HepG2 (cell line): ENCODE measurements around the gene KCNQ5.

Experiments
- CBFB ChIP-seq: sonication (generic); formaldehyde crosslinking; IDR thresholded peaks from 2 replicates; pipeline ENCODE4 v1.4.0; 2020; ENCODE audit warnings: missing genetic modification reagents
- CTCF ChIP-seq: sonication (generic); formaldehyde crosslinking; IDR thresholded peaks from 2 replicates; pipeline ENCODE4 v1.5.0; 2020; ENCODE audit warnings: mild to moderate bottlenecking, missing genetic modification reagents, moderate library complexity
- MED1 ChIP-seq: sonication (generic); formaldehyde crosslinking; IDR thresholded peaks from 2 replicates; pipeline ENCODE4 v1.4.0; 2020; ENCODE audit warnings: missing genetic modification reagents
- MEIS1 ChIP-seq: sonication (generic); formaldehyde crosslinking; IDR thresholded peaks from 2 replicates; pipeline ENCODE4 v1.9.0; 2021; ENCODE audit warnings: mild to moderate bottlenecking, missing genetic modification reagents, moderate library complexity, borderline replicate concordance
- MEIS2 ChIP-seq: sonication (generic); formaldehyde crosslinking; IDR thresholded peaks from 2 replicates; pipeline ENCODE4 v1.9.0; 2021; ENCODE audit warnings: mild to moderate bottlenecking, missing genetic modification reagents
- POLR2A ChIP-seq, 2 experiments: IDR thresholded peaks; 2 replicates each; pipeline ENCODE4 v1.6.1; 2011; ENCODE audit warnings: low read depth in 2 of 2, low read length in 2 of 2, mild to moderate bottlenecking in 1 of 2, moderate library complexity in 1 of 2; ENCODE audit not compliant: insufficient read depth in 1 of 2
- POLR2AphosphoS5 ChIP-seq: IDR thresholded peaks from 2 replicates; pipeline ENCODE4 v1.6.1; 2012; ENCODE audit warnings: low read depth, low read length
- SMYD3 ChIP-seq: sonication (generic); formaldehyde crosslinking; IDR thresholded peaks from 2 replicates; pipeline ENCODE4 v1.8.1; 2023; ENCODE audit warnings: mild to moderate bottlenecking, missing genetic modification reagents
- TCF7L2 ChIP-seq: IDR thresholded peaks from 2 replicates; pipeline ENCODE4 v1.6.1; 2011; ENCODE audit warnings: mild to moderate bottlenecking, low read depth, low read length, moderate library complexity
- ZBTB34 ChIP-seq: sonication (generic); formaldehyde crosslinking; IDR thresholded peaks from 2 replicates; pipeline ENCODE4 v1.8.0; 2022; ENCODE audit warnings: mild to moderate bottlenecking, missing genetic modification reagents
- ZNF780A ChIP-seq: sonication (generic); formaldehyde crosslinking; IDR thresholded peaks from 2 replicates; pipeline ENCODE4 v1.8.0; 2022; ENCODE audit warnings: mild to moderate bottlenecking, missing genetic modification reagents, moderate library complexity
- TF ChIP-seq, protein P1 (sequence below): sonication (generic); formaldehyde crosslinking; IDR thresholded peaks from 2 replicates; pipeline ENCODE4 v1.5.0; 2020; ENCODE audit warnings: missing genetic modification reagents
- TF ChIP-seq, protein P2 (sequence below), 2 experiments: IDR thresholded peaks; 2 replicates each; pipeline ENCODE4 v1.6.1; 2011 to 2012; ENCODE audit warnings: low read length in 2 of 2, borderline replicate concordance in 1 of 2, low read depth in 1 of 2, mild to moderate bottlenecking in 1 of 2, moderate library complexity in 1 of 2

GRCh38 chr6:72857791-72858585 lies 236.1 kb downstream of the KCNQ5 start:
- no peak for TF ChIP-seq MEIS2 (CRISPR knock-in tag)
- no peak for TF ChIP-seq MEIS1 (CRISPR knock-in tag)
- no peak for TF ChIP-seq SMYD3 (CRISPR knock-in tag)
- no peak for TF ChIP-seq POLR2A (IDR thresholded peaks at IDR 0.05; ENCODE audit: insufficient read depth in 1 of 2, low read depth in 2 of 2, low read length in 2 of 2)
- no peak for TF ChIP-seq MED1 (CRISPR knock-in tag)
- no peak for TF ChIP-seq ZNF780A (CRISPR knock-in tag)
- TF ChIP-seq CTCF (CRISPR knock-in tag), result no peak
- no peak for TF ChIP-seq ZBTB34
- TF ChIP-seq, protein P1, sequence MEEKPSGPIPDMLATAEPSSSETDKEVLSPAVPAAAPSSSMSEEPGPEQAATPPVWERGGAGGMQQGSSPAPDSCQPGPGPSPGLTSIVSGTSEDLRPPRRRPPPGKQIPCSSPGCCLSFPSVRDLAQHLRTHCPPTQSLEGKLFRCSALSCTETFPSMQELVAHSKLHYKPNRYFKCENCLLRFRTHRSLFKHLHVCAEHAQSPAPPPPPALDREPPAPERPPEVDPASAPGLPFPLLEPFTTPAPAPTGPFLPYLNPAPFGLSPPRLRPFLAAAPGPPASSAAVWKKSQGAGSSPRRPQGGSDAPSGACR (CRISPR knock-in tag), result no peak
- no peak for TF ChIP-seq TCF7L2
- TF ChIP-seq, protein P2, sequence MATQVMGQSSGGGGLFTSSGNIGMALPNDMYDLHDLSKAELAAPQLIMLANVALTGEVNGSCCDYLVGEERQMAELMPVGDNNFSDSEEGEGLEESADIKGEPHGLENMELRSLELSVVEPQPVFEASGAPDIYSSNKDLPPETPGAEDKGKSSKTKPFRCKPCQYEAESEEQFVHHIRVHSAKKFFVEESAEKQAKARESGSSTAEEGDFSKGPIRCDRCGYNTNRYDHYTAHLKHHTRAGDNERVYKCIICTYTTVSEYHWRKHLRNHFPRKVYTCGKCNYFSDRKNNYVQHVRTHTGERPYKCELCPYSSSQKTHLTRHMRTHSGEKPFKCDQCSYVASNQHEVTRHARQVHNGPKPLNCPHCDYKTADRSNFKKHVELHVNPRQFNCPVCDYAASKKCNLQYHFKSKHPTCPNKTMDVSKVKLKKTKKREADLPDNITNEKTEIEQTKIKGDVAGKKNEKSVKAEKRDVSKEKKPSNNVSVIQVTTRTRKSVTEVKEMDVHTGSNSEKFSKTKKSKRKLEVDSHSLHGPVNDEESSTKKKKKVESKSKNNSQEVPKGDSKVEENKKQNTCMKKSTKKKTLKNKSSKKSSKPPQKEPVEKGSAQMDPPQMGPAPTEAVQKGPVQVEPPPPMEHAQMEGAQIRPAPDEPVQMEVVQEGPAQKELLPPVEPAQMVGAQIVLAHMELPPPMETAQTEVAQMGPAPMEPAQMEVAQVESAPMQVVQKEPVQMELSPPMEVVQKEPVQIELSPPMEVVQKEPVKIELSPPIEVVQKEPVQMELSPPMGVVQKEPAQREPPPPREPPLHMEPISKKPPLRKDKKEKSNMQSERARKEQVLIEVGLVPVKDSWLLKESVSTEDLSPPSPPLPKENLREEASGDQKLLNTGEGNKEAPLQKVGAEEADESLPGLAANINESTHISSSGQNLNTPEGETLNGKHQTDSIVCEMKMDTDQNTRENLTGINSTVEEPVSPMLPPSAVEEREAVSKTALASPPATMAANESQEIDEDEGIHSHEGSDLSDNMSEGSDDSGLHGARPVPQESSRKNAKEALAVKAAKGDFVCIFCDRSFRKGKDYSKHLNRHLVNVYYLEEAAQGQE (IDR thresholded peaks at IDR 0.05; ENCODE audit: borderline replicate concordance in 1 of 2, low read depth in 1 of 2, low read length in 2 of 2), result no peak
- TF ChIP-seq POLR2AphosphoS5, result no peak
- no peak for TF ChIP-seq CBFB (CRISPR knock-in tag)
